Lung (tissue), 12 donors: Measurements from ENCODE around the gene DAGLA. TPM values are rescaled to one million over a fixed set of nuclear protein-coding genes. Genes with fewer than 3 reads are reported as not detected.

Experiments used
- ATAC-seq: fragments of 200-7000 bp; cut with Tn5 transposase; one replicate; pipeline ENCODE4 v1.9.1; 2020; ENCODE audit warnings: moderate number of reproducible peaks; ENCODE audit not compliant: insufficient read depth, low FRiP score
- DNase-seq, 3 donors: peaks; one replicate each; pipeline ENCODE4 v3.0.0-alpha.2; 2013 to 2017
- H3K27ac ChIP-seq, 2 donors: one replicate each; pipeline ENCODE4 v1.5.1; 2013; ENCODE audit warnings: mild to moderate bottlenecking in 2 of 2, moderate library complexity in 2 of 2, control low read depth in 1 of 2, inconsistent platforms in 1 of 2, low read depth in 1 of 2, low read length in 1 of 2
- H3K27me3 ChIP-seq, 3 donors: one replicate each; pipeline ENCODE4 v1.5.1; 2013; ENCODE audit warnings: low read length in 2 of 3; ENCODE audit not compliant: control insufficient read depth in 3 of 3, insufficient read depth in 3 of 3
- H3K36me3 ChIP-seq, 4 donors: one replicate each; pipeline ENCODE4 v1.5.1; 2013; ENCODE audit warnings: low read length in 4 of 4, mild to moderate bottlenecking in 1 of 4, moderate library complexity in 1 of 4; ENCODE audit not compliant: control insufficient read depth in 4 of 4, insufficient read depth in 4 of 4
- H3K4me1 ChIP-seq, 5 donors: one replicate each; pipeline ENCODE4 v1.5.1; 2013; ENCODE audit warnings: low read length in 5 of 5, mild to moderate bottlenecking in 2 of 5, moderate library complexity in 1 of 5; ENCODE audit not compliant: control insufficient read depth in 5 of 5, insufficient read depth in 5 of 5
- H3K4me3 ChIP-seq: one replicate; pipeline ENCODE4 v1.5.1; 2013; ENCODE audit warnings: mild to moderate bottlenecking, control low read depth, moderate library complexity
- H3K9ac ChIP-seq, 2 donors: one replicate each; pipeline ENCODE4 v1.5.1; 2013; ENCODE audit warnings: low read length in 2 of 2, control low read depth in 1 of 2; ENCODE audit not compliant: insufficient read depth in 1 of 2
- H3K9me3 ChIP-seq, 4 donors: one replicate each; pipeline ENCODE4 v1.5.1; 2013; ENCODE audit warnings: low read length in 3 of 4, mild to moderate bottlenecking in 1 of 4, moderate library complexity in 1 of 4; ENCODE audit not compliant: control insufficient read depth in 4 of 4, insufficient read depth in 3 of 4
- WGBS, 2 donors: extraction: QIAGEN DNeasy Blood & Tissue Kit; methylation state at CpG; one replicate each; pipeline ENCODE4 v1.1.7; 2013; 5-methylcytosine and 5-hydroxymethylcytosine counted together
- polyA plus RNA-seq, 2 donors: library from polyadenylated mRNA; stranded (reverse); fragments of 200-250 nt; gene quantifications; one replicate each; pipeline ENCODE4 v1.2.1, GENCODE V29; 2013
- total RNA-seq, 2 donors: library from RNA; depleted of rRNA in 1 of 2; stranded (reverse); fragments of >200 nt in 1 of 2; gene quantifications; one replicate each; pipeline ENCODE4 v1.2.1, GENCODE V29; 2014 to 2021
- TF ChIP-seq, protein P1 (sequence below): IDR thresholded peaks from 2 replicates; pipeline ENCODE4 v1.5.1; 2012; ENCODE audit warnings: mild to moderate bottlenecking; ENCODE audit errors: control extremely low read depth, extremely low read depth
- donor health status: control.
- donor health status: control.
- donor health status: Bipolar disorder and iron deficiency.
- donor health status: healthy.
- donor health status: DM: yes; HTN: yes; CAD: no.

The DAGLA gene
- total and polyA plus RNA-seq, 4 donors, result 1.5 to 7.5 (median 2.9) TPM

DNA sequence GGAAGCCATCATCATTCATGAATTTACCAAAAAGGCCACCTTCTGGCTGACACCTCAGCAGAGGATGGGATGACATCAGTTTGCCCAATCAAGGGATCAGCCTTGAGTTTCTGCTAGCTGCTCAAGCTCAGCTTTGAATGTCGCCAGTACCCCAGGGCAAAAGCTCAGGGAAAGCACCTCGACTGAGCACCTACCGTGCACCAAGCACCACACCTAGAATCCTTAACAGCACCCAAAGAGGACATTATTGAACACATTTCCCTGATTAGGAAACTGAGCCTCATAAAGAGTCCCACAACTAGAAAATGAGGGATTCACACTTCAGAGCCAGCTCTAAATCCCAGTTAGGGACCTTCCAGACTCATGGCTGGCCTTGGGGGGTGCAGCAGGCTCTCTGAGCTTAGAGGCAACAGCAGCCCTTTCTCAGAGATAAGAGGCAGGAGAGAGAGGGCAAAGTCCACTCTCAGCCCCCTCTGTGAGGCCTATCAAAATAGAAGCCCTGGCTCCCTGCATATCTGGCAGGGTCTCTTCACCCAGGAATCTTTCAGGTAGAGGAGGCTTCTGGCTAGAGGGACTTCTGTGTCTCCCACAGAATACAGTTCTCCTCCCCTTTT lies 13.4 kb upstream of the DAGLA start:
- H3K4me1 ChIP-seq, result no peaks in the 10 kb centered on the region
- no peak for ATAC-seq
- no peaks in the 10 kb centered on the region for H3K9me3 ChIP-seq
- TF ChIP-seq, protein P1, sequence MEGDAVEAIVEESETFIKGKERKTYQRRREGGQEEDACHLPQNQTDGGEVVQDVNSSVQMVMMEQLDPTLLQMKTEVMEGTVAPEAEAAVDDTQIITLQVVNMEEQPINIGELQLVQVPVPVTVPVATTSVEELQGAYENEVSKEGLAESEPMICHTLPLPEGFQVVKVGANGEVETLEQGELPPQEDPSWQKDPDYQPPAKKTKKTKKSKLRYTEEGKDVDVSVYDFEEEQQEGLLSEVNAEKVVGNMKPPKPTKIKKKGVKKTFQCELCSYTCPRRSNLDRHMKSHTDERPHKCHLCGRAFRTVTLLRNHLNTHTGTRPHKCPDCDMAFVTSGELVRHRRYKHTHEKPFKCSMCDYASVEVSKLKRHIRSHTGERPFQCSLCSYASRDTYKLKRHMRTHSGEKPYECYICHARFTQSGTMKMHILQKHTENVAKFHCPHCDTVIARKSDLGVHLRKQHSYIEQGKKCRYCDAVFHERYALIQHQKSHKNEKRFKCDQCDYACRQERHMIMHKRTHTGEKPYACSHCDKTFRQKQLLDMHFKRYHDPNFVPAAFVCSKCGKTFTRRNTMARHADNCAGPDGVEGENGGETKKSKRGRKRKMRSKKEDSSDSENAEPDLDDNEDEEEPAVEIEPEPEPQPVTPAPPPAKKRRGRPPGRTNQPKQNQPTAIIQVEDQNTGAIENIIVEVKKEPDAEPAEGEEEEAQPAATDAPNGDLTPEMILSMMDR, result no peak
- no peak overlapping the region for H3K9ac ChIP-seq
- no peak overlapping the region for H3K27ac ChIP-seq
- 88 to 93% methylated on average over 3 of the region's 3 CpGs for WGBS, 2 donors
- H3K36me3 ChIP-seq, result no peaks in the 10 kb centered on the region
- no peak overlapping the region for H3K4me3 ChIP-seq
- DNase-seq, result no peak
- no peaks in the 10 kb centered on the region for H3K27me3 ChIP-seq

DNA sequence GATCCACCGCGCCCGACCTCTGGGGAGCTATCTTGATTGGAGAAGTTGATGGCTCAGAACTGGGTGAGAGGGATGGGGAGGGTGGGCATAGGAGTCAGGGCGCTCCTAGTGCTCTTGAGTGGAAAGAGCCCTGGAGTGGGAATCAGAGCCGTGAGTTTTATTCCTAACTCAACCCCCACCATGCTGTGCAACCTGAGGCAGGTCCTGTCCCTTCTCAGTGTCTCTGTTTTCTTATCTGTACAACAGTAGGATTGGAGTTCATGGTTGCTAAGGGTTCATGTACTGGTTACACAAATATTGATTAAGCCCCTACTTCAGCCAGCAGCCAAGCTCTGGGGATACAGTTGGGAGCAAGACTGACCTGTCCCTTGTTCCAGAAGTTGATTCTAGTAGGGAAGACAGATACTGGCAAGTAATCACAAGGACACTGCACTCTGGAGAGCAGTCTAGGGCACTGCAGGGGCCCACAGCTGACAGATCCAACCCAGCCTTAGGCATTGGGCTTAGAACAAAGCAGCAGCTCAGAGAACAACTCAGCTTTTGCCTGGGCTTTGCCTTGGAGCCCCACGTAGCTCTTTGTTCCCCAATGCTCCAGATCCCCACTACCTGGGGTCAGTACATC lies 12.4 kb upstream of the DAGLA start:
- ATAC-seq, result no peak
- Histone ChIP-seq H3K36me3 (no peaks in the 10 kb centered on the region), H3K4me3 (no peak overlapping the region), H3K27ac (no peak overlapping the region), H3K4me1 (no peaks in the 10 kb centered on the region), H3K9me3 (no peaks in the 10 kb centered on the region), H3K9ac (no peak overlapping the region), H3K27me3 (no peaks in the 10 kb centered on the region)
- 72 to 81% methylated on average over 6 of the region's 6 CpGs for WGBS, 2 donors
- no peak for DNase-seq
- TF ChIP-seq, protein P1, result no peak

DNA sequence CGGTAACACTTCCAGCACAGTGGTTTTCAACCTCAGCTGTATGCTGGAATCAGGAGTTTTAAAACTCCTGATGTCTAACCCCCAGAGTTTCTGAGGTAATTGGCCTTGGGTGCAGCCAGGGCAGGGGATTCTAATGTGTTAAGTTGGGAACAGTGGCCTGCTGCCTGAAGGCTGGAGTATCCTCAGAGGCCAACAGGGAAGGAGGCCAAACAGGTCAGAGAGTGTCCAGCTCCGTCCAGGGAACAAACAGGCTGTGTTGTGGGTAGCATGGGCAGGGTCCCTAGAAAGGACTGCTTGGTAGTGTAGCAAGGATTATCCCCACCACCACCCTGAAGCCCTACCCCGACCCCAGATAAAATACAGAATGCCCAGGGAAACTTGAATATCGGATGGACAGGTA lies 10.8 kb upstream of the DAGLA start:
- WGBS, 2 donors, result 85 to 90% methylated on average over 4 of the region's 4 CpGs
- no peak for ATAC-seq

More for the DNA sequence above, 10.8 kb upstream of the DAGLA start:
- H3K9ac ChIP-seq, result no peak overlapping the region
- H3K4me3 ChIP-seq, result no peak overlapping the region
- no peaks in the 10 kb centered on the region for H3K9me3 ChIP-seq
- H3K27ac ChIP-seq, result no peak overlapping the region
- no peaks in the 10 kb centered on the region for H3K27me3 ChIP-seq
- TF ChIP-seq, protein P1, result no peak
- H3K36me3 ChIP-seq, result no peaks in the 10 kb centered on the region
- no peak for DNase-seq
- no peaks in the 10 kb centered on the region for H3K4me1 ChIP-seq
